HG03159 (cell line): ENCODE measurements around the gene GRK4.
"Not testable (repeated sequence)": the region's sequence is repeated elsewhere in the genome, so short reads cannot be mapped to it uniquely, and the experiment has no call there.

ENCODE experiments used
- ATAC-seq: cut with Tn5 transposase; IDR thresholded peaks from one replicate; pipeline ENCODE4 v1.9.1; 2021; ENCODE audit warnings: mild to moderate bottlenecking, moderate library complexity; ENCODE audit not compliant: unreplicated experiment

The GRK4 gene

GRCh38 chr4:2930758-2931511 lies 32.4 kb upstream of the GRK4 start:
- ATAC-seq, result no peak

- ATAC-seq, result no peak
Measured at GRCh38 chr4:2931512-2932301, 31.7 kb upstream of the GRK4 start.

GRCh38 chr4:2932321-2932950 lies 30.9 kb upstream of the GRK4 start:
- no peak for ATAC-seq

GRCh38 chr4:2932951-2933565 lies 30.3 kb upstream of the GRK4 start:
- ATAC-seq, result no peak

GRCh38 chr4:2933566-2934076 lies 29.8 kb upstream of the GRK4 start:
- no peak for ATAC-seq

GRCh38 chr4:2934077-2934812 lies 29.1 kb upstream of the GRK4 start:
- ATAC-seq, result no peak

- peak; percentile 56 for ATAC-seq
Measured at GRCh38 chr4:2934813-2935761, 28.3 kb upstream of the GRK4 start.

GRCh38 chr4:2935762-2936743 lies 27.3 kb upstream of the GRK4 start:
- ATAC-seq, result no peak

- ATAC-seq, result no peak
Measured at GRCh38 chr4:2936773-2937145, 26.6 kb upstream of the GRK4 start.

- no peak for ATAC-seq
Measured at GRCh38 chr4:2937146-2937857, 26.1 kb upstream of the GRK4 start.

GRCh38 chr4:2937986-2938385 lies 25.4 kb upstream of the GRK4 start:
- ATAC-seq, result no peak

GRCh38 chr4:2938411-2938810 lies 25.0 kb upstream of the GRK4 start:
- not testable (repeated sequence) for ATAC-seq

GRCh38 chr4:2938906-2939305 lies 24.5 kb upstream of the GRK4 start:
- ATAC-seq, result no peak

- no peak for ATAC-seq
Measured at GRCh38 chr4:2939383-2940243, 23.8 kb upstream of the GRK4 start.

- no peak for ATAC-seq
Measured at GRCh38 chr4:2940267-2941137, 22.9 kb upstream of the GRK4 start.
